OCI-M2 (cell line): ENCODE data around the gene NSMCE3.
"Not testable (repeated sequence)": the region's sequence is repeated elsewhere in the genome, so short reads cannot be mapped to it uniquely, and the experiment has no call there.

Experiments used
- DNase-seq: peaks from one replicate; lab custom pipeline; 2025; ENCODE audit not compliant: unreplicated experiment; lab: John Stamatoyannopoulos, UW

The NSMCE3 gene

GRCh38 chr15:29270169-29270955, 740 bp upstream of the NSMCE3 start:
- no peak for DNase-seq

- DNase-seq: no peak
Measured at GRCh38 chr15:29268706-29269484, 727 bp downstream of the NSMCE3 start.

- no peak for DNase-seq
Measured at GRCh38 chr15:29266052-29266582, 3.5 kb downstream of the NSMCE3 start.

GRCh38 chr15:29263289-29263688, 6.3 kb downstream of the NSMCE3 start:
- no peak for DNase-seq

DNA sequence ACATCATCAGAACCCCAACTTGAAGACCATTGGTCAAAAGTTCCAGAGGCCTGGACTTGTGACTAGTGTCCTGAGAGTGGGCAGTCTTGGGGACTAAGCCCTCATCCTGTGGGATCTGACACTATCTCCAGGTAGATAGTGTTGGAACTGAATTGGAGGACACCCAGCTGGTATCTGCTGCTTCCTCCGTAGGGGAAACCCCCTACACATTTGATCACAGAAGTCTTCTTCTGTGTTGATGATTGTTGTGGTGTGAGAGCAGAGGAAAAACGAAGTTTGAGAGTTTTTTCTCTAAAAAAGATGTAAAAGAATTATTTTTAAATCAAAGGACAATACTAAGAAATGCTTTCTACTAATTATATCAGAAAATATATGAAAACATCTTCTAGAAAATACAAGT, 6.9 kb downstream of the NSMCE3 start:
- no peak for DNase-seq

DNA sequence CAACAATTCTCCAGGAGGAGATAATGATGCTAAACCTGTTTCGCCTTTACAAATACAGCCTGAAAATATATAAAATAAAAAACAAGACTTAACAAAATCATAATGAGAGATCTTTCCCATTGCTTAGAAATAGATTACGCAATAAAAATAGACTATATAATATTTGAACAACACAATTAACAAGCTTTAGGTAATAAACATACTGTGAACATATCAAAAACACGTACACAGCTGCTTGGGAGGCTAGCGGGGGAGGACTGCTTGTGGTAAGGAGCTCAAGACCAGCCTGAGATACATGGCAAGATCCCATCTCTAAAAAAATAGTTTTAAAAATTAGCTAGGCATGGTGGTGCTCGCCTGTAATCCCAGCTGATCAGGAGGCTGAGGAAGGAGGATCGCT, 8.7 kb downstream of the NSMCE3 start:
- no peak for DNase-seq

DNA sequence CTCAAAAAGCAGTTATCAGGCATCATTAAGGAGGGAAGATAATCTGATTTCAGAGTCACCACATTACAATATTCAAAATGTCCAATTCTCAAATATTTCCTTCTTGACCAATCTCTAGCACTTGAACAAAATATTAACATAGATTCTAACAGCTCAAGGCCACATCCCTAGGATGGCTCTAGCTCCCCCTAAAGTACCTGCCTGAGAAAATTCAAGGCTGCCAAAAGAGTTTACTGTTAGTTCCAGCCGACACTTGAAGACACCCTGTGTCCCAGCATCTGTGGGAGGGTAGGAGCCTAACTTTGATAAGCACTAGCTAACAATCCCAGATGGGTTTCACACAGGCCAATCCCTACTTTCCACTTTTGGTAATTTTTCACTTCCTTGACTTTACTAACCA, 10.4 kb downstream of the NSMCE3 start:
- no peak for DNase-seq

DNA sequence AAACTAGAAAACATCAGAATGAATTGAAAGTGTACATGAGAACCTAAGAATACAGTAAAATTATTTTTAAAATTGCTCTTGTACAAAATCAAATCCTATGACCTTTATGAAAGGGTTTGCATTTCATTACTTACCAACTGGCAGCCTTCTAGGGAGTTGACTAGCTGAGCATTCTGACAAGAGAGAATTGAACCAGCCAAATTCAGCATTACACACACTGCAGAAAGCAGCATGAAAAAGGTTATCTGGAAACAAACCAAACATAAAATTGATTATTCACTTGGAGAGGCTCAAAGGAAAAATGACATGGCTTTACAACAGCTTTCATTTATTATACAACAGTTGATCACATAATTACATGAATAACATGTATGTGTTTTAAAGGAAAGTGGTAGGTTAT, 17.4 kb downstream of the NSMCE3 start:
- DNase-seq: no peak

GRCh38 chr15:29244544-29244943, 25.1 kb downstream of the NSMCE3 start:
- DNase-seq: no peak

- no peak for DNase-seq
Measured at GRCh38 chr15:29244123-29244522, 25.5 kb downstream of the NSMCE3 start.

DNA sequence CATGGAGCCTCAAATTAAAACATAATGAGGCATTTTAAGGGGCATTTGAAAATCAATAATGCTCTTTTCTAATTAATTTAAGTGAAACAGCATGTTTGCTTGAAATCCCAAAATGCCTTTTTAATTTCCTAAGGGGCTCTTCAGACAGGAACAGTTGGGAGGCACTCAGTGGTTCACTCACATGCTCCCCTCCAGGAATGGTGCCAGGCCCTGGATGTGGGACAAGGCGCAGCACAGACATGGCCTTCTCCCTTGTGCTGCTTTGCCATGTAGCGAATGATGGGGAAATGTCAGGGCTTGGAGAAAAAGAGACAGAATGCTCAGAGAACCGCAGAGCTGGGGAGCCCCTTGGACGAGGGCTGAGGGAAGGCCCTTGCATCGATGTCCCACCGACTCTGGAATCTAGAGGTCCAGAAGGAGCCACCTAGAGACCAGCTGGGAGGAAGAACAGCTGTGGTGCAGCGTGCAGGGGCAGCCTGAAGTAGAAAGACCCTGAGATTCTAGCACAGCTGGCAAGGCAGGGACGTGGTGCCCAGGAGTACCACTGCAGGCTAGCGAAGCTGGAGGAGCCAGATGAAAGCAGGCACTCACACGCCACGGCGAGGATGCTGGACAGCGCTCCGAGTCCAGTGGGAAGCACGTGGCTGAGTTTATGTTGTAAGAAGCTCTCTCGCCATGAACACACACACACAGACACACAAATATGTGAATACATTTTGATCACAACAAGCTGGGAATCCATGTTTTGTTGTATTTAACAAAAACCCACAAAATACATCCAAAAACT, 27.0 kb downstream of the NSMCE3 start:
- DNase-seq: no peak

DNA sequence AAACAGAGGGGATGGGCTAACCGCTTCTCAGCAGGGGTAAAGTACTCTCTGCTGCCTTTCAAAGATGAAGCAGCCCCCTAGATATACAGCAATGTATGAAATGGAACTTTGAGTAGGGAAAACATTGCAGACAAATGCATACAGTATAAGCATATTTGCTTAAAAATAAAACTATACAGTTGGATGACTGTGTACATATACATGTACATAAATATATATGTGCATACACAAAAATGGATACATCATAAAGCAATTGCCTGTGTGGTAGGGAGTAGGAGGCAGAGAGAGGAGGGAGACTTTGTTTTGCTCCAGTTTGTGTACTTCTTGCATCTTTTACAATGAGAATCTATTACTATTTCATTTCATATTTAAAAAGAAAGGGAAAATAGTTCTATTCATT, 28.4 kb downstream of the NSMCE3 start:
- DNase-seq: no peak

- DNase-seq: no peak
Measured at GRCh38 chr15:29239395-29239794, 30.2 kb downstream of the NSMCE3 start.

DNA sequence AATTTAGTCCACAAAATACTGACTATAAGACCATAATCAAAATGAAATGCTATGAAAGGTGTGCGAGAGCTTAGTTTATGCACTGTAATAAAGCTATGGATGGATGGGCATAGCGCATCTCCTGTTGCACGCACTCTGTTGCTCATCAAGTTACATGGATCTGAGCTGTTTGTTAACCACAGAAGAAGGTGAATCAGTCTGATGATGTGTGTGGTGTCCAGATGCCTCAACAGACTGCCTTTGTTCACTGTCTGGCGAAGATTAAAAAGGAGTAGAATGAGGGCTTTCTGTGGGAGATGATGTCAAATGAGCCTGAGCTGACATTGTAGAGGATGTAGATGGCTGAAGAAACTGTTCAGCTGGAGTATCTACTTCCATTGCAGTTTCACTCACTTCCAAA, 36.1 kb downstream of the NSMCE3 start:
- DNase-seq: no peak

GRCh38 chr15:29226436-29227208, 43.0 kb downstream of the NSMCE3 start:
- DNase-seq: no peak

GRCh38 chr15:29225534-29226234, 43.9 kb downstream of the NSMCE3 start:
- no peak for DNase-seq

DNA sequence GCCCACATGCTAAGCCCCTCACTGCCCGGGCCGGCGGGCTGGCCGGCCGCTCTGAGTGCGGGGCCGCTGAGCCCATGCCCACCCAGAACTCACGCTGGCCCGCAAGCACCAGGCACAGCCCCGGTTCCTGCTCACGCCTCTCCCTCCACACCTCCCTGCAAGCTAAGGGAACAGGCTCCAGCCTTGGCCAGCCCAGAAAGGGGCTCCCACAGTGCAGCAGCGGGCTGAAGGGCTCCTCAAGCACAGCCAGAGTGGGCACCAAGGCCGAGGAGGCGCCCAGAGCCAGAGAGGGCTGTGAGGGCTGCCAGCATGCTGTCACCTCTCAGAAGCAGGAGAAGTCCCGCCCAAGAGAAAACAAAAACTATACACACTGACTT, 44.6 kb downstream of the NSMCE3 start:
- not testable (repeated sequence) for DNase-seq

DNA sequence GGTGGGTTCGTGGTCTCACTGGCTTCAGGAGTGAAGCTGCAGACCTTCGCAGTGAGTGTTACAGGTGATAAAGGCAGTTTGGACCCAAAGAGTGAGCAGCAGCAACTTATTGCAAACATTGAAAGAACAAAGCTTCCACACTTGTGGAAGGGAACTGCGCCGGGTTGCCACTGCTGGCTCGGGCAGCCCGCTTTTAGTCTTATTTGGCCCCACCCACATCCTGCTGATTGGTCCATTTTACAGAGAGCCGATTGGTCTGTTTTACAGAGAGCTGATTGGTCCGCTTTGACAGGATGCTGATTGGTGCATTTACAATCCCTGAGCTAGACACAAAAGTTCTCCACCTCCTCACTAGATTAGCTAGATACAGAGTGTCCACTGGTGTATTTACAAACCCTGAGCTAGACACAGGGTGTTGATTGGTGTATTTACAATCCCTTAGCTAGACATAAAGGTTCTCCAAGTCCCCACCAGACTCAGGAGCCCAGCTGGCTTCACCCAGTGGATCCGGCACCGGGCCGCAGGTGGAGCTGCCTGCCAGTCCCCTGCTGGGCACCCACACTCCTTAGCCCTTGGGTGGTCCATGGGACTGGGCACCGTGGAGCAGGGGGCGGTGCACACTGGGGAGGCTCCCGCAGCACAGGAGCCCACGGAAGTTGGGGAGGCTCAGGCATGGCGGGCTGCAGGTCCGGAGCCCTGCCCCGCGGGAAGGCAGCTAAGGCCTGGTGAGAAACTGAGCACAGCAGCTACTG, 45.2 kb downstream of the NSMCE3 start:
- not testable (repeated sequence) for DNase-seq

- no peak for DNase-seq
Measured at GRCh38 chr15:29223640-29224039, 46.0 kb downstream of the NSMCE3 start.
